Tibial nerve (tissue), 4 donors: ENCODE results near the gene CD55.

Experiments used
- EP300 ChIP-seq, 2 donors: sonication (generic); formaldehyde crosslinking; IDR thresholded peaks; one replicate each; pipeline ENCODE4 v1.6.1; 2017; ENCODE audit warnings: antibody characterized with exemption in 2 of 2, mild to moderate bottlenecking in 1 of 2
- POLR2A ChIP-seq, 2 donors: fragments of 450-650 bp; IDR thresholded peaks; one replicate each; pipeline ENCODE4 v1.6.1; 2017; ENCODE audit warnings: antibody characterized with exemption in 2 of 2, mild to moderate bottlenecking in 2 of 2, moderate library complexity in 2 of 2
- TF ChIP-seq, protein P1 (sequence below), 5 experiments: fragments of 200-600 bp in 3 of 5; fragments of 450-650 bp in 2 of 5; sonication (generic) in 3 of 5; IDR thresholded peaks; one replicate each; pipeline ENCODE4 v1.5.1; 2016 to 2019; ENCODE audit warnings: antibody characterized with exemption in 5 of 5, mild to moderate bottlenecking in 3 of 5, moderate library complexity in 2 of 5

DNA sequence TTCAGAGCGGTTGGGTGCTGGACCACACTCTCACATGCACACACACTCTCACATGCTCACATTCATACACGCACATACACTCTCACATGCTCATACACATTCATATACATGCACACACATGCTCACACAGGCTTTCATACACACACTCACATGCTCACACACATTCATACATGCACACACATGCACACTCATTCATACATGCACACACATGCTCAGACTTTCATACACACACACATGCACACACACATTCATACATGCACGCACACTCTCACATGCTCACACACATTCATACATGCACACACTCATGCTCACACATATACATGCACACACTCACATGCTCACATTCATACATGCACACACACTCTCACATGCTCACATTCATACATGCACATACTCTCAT is 6.0 kb upstream of the CD55 start:
- TF ChIP-seq, protein P1, sequence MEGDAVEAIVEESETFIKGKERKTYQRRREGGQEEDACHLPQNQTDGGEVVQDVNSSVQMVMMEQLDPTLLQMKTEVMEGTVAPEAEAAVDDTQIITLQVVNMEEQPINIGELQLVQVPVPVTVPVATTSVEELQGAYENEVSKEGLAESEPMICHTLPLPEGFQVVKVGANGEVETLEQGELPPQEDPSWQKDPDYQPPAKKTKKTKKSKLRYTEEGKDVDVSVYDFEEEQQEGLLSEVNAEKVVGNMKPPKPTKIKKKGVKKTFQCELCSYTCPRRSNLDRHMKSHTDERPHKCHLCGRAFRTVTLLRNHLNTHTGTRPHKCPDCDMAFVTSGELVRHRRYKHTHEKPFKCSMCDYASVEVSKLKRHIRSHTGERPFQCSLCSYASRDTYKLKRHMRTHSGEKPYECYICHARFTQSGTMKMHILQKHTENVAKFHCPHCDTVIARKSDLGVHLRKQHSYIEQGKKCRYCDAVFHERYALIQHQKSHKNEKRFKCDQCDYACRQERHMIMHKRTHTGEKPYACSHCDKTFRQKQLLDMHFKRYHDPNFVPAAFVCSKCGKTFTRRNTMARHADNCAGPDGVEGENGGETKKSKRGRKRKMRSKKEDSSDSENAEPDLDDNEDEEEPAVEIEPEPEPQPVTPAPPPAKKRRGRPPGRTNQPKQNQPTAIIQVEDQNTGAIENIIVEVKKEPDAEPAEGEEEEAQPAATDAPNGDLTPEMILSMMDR (IDR thresholded peaks at IDR 0.05) = no peak
- TF ChIP-seq EP300 (IDR thresholded peaks at IDR 0.05) = no peak
- TF ChIP-seq POLR2A (IDR thresholded peaks at IDR 0.05) = no peak
